GM12801 (cell line): ENCODE data around the gene STAB1.

Source experiments
- TF ChIP-seq, protein P1 (sequence below): IDR thresholded peaks from one replicate; pipeline ENCODE4 v1.5.1; 2011; ENCODE audit warnings: control low read depth; ENCODE audit not compliant: insufficient read length; ENCODE audit errors: extremely low read depth

STAB1 gene

DNA sequence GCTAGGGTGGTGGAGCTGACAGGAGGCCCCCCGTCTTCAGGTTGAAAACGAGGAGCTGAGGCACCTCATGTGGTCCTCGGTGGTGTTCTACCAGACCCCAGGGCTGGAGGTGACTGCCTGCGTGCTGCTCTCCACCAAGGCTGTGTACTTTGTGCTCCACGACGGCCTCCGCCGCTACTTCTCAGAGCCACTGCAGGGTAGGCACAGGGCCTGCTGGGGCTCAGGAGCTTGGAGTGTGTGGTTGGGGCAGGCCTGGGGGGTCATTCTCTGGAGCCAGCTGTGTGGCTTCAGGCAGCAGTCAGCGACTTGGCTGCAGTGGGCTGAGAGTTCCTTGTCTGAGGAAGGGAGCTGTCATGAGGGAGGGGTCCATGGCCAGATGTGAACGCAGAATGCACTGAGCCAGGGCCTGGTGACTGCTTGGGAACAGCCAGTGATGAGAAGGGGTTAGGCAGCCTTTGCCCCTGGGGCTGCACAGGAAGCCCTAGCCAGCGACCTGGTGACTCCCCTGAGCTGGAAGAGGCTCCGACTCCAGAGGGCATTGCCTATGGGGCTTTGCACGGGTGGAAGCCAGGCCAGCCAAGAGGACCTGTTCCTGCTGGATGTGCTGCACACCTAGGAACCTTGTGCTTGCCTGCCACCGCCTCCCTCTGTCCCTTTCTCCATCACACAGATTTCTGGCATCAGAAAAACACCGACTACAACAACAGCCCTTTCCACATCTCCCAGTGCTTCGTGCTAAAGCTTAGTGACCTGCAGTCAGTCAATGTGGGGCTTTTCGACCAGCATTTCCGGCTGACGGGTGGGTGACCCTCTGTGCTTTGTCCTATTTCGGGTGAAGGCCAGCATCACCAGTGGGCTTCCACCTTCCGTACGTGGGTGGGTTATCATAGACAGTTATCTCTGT lies 4.9 kb upstream of the STAB1 start:
- TF ChIP-seq, protein P1, sequence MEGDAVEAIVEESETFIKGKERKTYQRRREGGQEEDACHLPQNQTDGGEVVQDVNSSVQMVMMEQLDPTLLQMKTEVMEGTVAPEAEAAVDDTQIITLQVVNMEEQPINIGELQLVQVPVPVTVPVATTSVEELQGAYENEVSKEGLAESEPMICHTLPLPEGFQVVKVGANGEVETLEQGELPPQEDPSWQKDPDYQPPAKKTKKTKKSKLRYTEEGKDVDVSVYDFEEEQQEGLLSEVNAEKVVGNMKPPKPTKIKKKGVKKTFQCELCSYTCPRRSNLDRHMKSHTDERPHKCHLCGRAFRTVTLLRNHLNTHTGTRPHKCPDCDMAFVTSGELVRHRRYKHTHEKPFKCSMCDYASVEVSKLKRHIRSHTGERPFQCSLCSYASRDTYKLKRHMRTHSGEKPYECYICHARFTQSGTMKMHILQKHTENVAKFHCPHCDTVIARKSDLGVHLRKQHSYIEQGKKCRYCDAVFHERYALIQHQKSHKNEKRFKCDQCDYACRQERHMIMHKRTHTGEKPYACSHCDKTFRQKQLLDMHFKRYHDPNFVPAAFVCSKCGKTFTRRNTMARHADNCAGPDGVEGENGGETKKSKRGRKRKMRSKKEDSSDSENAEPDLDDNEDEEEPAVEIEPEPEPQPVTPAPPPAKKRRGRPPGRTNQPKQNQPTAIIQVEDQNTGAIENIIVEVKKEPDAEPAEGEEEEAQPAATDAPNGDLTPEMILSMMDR: no peak

DNA sequence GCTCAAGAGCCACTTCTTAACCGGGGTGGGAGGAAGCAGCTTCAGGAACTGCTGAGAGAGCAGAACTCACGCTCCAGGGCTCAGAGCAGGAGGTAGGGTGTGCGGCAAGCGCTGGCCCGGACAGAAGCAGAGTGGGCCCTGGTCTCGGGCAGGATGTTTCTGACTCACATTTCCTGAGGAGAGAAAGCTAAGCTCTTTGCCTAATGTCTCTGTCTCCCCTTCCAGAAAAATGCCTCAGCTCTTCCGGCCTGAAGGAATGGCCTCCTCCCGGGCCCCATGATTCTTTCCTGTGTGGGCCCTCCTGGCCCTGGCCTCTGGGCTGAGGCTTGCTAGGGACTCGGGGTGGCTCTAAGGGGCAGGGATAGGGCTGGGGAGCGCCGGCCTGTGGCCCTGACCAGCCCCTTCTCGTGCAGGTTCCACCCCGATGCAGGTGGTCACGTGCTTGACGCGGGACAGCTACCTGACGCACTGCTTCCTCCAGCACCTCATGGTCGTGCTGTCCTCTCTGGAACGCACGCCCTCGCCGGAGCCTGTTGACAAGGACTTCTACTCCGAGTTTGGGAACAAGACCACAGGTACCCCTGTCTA lies 4.1 kb upstream of the STAB1 start:
- TF ChIP-seq, protein P1: no peak

DNA sequence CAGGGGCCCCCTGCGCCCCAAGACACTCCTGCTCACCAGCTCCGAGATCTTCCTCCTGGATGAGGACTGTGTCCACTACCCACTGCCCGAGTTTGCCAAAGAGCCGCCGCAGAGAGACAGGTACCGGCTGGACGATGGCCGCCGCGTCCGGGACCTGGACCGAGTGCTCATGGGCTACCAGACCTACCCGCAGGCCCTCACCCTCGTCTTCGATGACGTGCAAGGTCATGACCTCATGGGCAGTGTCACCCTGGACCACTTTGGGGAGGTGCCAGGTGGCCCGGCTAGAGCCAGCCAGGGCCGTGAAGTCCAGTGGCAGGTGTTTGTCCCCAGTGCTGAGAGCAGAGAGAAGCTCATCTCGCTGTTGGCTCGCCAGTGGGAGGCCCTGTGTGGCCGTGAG lies 3.1 kb upstream of the STAB1 start:
- TF ChIP-seq, protein P1: no peak

DNA sequence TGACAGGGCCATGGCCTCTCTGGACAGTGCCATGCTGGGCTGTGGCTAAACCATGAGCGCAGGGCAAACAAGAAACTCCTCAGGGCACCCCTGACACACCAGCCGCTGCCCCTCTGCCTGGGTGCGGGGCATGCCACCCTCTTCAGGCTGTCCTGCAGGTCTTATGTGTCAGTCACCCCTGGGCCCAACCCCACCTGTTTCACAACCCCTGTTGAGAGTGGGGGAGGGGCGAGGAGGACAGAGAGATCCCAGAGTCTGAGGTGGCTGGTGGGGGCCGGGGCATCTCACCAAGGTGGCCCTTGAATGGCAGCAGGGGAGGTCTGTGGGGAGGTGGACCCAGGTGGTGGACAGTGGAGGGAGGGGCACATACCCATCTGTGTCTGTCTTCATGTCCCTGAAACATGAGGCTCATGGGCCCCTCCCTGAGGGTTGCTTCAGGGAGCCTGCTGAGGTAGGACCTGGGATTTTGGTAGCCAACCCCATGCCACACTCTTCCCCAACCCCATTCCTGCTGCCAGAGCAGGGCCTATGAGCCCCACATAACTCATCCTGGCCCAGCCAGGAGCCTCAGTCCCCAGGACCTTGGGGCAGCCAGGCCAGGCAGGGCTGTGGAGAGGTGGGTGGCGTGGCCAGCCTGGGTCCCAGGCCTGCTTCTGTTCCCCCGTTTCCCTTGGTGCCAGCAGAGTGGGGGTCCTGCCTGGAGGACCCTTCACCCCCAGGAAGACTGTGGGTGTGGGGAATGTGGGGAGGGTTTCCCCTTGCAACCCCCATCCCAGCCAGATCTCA lies 1.7 kb upstream of the STAB1 start:
- TF ChIP-seq, protein P1: no peak

DNA sequence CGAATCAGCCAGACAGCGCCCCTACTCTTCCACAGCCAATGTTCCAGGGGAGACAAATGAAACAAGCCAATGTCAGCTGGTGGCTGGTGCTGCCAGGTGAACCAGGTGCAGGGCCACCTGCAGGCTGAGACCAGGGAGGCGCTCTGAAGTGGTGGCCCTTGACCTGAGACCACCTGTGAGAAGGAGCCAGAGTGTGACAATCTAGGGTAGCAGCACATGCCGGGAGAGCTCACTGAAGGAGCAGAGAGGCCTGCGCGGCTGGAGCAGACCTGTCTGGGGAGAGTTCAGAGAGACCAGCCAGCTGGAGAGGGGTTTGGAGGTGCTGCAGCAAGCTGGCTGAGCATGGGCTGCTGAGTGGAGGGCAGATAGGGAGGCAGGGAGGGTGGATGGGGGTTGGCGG lies 693 bp upstream of the STAB1 start:
- TF ChIP-seq, protein P1: no peak

DNA sequence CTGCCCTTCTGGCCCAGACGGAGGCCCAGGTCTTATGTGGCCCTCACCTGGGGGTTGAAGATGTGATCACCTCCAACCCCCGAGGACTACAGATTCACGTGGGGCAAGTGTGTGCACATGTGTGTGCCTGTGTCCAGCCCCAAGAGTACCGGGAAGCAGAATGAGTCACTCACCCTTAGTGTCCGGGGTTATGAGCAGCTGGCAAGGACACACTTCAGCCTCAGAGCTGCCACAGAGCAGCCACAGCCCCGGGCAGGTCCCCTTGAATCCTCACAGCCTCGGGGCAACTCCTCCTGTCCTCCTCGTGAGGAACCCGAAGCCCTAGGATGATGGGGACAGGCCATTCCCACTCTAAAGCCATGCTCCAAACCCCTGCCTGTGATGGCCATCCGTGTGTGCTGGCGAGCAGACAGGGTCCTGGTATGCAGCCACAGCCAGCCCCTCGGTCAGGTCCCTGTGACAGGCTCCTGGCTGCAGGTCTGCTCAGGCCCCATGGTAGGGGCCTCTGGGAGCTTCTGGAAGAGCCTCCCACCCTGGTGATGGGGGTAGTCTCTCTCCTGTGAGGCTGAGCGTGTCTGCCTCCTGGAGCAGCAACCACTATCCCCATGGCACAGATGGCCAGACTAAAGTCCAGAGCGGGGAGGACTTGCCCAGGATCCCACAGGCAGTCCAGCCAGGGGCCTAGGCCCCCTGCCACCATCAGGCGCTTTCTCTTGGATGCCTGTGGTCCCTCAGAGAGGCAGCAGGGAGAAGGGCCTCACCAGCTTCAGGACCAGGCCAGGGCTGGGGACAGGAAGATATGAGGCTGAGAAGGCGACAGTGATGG lies 852 bp downstream of the STAB1 start:
- TF ChIP-seq, protein P1: no peak
